ENCODE data around the gene FASN. TPM values are rescaled to one million over a fixed set of nuclear protein-coding genes. Genes with fewer than 3 reads are reported as not detected.

FASN gene
- total and polyA plus RNA-seq, 2 of the 13 experiments (the other 11 are each of a cell fraction or from before 2014, with no cell fraction given): 51.7 to 101 TPM

DNA sequence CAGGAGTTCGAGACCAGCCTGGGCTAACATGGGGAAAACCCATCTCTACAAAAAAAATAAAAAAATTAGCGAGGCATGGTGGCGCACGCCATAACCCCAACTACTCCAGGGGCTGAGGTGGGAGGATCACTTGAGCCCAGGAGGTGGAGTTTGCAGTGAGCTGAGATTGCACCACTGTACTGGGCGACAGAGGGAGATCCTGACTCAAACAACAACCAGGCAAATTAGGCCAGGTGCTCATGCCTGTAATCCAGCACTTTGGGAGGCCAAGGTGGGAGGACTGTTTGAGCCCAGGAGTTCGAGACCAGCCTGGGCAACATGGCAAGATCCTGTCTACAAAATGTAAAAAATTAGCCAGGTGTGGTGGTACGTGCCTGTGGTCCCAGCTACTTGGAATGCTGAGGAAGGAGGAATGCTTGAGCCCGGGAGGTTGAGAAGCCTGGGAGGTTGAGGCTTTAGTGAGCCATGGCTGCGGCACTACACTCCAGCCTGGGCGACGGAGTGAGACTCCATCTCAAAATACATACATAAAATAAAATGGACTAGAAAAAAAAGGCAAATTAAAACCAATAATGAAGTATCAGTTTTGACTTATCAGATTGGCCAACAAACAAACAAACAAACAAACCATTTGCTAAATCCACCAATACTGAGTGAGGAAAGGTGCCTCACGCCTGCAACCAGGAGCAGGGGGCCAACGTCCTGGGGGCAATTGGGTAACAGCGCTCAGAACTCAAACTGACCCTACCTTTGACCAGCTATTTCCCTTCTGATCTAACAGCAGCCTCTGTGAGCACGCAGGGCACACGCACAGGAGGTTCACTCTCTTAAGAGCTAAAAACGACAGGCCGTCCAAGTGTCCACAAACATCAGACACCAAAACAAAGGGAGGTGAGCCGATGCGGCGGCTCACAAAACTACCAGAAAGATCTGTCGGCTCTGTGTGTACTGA, 19.4 kb upstream of the FASN start (continued):
- TF ChIP-seq, protein P1, sequence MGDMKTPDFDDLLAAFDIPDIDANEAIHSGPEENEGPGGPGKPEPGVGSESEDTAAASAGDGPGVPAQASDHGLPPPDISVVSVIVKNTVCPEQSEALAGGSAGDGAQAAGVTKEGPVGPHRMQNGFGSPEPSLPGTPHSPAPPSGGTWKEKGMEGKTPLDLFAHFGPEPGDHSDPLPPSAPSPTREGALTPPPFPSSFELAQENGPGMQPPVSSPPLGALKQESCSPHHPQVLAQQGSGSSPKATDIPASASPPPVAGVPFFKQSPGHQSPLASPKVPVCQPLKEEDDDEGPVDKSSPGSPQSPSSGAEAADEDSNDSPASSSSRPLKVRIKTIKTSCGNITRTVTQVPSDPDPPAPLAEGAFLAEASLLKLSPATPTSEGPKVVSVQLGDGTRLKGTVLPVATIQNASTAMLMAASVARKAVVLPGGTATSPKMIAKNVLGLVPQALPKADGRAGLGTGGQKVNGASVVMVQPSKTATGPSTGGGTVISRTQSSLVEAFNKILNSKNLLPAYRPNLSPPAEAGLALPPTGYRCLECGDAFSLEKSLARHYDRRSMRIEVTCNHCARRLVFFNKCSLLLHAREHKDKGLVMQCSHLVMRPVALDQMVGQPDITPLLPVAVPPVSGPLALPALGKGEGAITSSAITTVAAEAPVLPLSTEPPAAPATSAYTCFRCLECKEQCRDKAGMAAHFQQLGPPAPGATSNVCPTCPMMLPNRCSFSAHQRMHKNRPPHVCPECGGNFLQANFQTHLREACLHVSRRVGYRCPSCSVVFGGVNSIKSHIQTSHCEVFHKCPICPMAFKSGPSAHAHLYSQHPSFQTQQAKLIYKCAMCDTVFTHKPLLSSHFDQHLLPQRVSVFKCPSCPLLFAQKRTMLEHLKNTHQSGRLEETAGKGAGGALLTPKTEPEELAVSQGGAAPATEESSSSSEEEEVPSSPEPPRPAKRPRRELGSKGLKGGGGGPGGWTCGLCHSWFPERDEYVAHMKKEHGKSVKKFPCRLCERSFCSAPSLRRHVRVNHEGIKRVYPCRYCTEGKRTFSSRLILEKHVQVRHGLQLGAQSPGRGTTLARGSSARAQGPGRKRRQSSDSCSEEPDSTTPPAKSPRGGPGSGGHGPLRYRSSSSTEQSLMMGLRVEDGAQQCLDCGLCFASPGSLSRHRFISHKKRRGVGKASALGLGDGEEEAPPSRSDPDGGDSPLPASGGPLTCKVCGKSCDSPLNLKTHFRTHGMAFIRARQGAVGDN (CRISPR knock-in tag; IDR thresholded peaks at IDR 0.05): peak; percentile 50
- TF ChIP-seq ZNF292 (CRISPR knock-in tag; IDR thresholded peaks at IDR 0.05; ENCODE audit: borderline replicate concordance, low read depth) (peak; percentile 50; the same call in 1 of the 2 replicates), ZNF644 (CRISPR knock-in tag; IDR thresholded peaks at IDR 0.05; ENCODE audit: low read depth) (no peak), RNF2 (conservative IDR thresholded peaks at IDR 0.05; ENCODE audit: low read depth) (no peak), ZNF569 (CRISPR knock-in tag; IDR thresholded peaks at IDR 0.05; ENCODE audit: borderline replicate concordance) (no peak), ZNF431 (CRISPR knock-in tag; IDR thresholded peaks at IDR 0.05; ENCODE audit: borderline replicate concordance, low read depth) (0 out of 2 replicates have a peak, but pooled peaks have one; percentile 62), PHF8 (CRISPR knock-in tag; IDR thresholded peaks at IDR 0.05) (no peak), ZNF709 (CRISPR knock-in tag; IDR thresholded peaks at IDR 0.05) (0 out of 2 replicates have a peak, but pooled peaks have one; percentile 36), HMG20A (CRISPR knock-in tag; IDR thresholded peaks at IDR 0.05; ENCODE audit: borderline replicate concordance) (peak; percentile 23; the same call in 1 of the 2 replicates), SMAD9 (CRISPR knock-in tag; IDR thresholded peaks at IDR 0.05) (no peak), ZNF124 (CRISPR knock-in tag; IDR thresholded peaks at IDR 0.05) (no peak), ZFP36L1 (CRISPR knock-in tag; IDR thresholded peaks at IDR 0.05) (no peak), DNMT1 (CRISPR knock-in tag; IDR thresholded peaks at IDR 0.05) (no peak), ZNF180 (CRISPR knock-in tag; IDR thresholded peaks at IDR 0.05; ENCODE audit: borderline replicate concordance, low read depth) (no peak), ZNF224 (CRISPR knock-in tag; IDR thresholded peaks at IDR 0.05) (no peak), MYC (CRISPR knock-in tag; IDR thresholded peaks at IDR 0.05; ENCODE audit: borderline replicate concordance) (peak; percentile 16; the same call in 1 of the 2 replicates)
- TF ChIP-seq, protein P2, sequence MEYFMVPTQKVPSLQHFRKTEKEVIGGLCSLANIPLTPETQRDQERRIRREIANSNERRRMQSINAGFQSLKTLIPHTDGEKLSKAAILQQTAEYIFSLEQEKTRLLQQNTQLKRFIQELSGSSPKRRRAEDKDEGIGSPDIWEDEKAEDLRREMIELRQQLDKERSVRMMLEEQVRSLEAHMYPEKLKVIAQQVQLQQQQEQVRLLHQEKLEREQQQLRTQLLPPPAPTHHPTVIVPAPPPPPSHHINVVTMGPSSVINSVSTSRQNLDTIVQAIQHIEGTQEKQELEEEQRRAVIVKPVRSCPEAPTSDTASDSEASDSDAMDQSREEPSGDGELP (IDR thresholded peaks at IDR 0.05; ENCODE audit: borderline replicate concordance, low read depth): peak; percentile 52; the same call in 1 of the 2 replicates
- TF ChIP-seq, protein P3, sequence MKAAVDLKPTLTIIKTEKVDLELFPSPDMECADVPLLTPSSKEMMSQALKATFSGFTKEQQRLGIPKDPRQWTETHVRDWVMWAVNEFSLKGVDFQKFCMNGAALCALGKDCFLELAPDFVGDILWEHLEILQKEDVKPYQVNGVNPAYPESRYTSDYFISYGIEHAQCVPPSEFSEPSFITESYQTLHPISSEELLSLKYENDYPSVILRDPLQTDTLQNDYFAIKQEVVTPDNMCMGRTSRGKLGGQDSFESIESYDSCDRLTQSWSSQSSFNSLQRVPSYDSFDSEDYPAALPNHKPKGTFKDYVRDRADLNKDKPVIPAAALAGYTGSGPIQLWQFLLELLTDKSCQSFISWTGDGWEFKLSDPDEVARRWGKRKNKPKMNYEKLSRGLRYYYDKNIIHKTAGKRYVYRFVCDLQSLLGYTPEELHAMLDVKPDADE (CRISPR knock-in tag; IDR thresholded peaks at IDR 0.05): no peak
- TF ChIP-seq, protein P4, sequence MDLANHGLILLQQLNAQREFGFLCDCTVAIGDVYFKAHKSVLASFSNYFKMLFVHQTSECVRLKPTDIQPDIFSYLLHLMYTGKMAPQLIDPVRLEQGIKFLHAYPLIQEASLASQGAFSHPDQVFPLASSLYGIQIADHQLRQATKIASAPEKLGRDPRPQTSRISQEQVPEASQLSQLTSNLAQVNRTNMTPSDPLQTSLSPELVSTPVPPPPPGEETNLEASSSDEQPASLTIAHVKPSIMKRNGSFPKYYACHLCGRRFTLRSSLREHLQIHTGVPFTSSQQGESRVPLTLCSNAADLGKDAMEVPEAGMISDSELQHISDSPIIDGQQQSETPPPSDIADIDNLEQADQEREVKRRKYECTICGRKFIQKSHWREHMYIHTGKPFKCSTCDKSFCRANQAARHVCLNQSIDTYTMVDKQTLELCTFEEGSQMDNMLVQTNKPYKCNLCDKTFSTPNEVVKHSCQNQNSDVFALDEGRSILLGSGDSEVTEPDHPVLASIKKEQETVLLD (CRISPR knock-in tag; IDR thresholded peaks at IDR 0.05; ENCODE audit: low read depth): no peak
- TF ChIP-seq, protein P5, sequence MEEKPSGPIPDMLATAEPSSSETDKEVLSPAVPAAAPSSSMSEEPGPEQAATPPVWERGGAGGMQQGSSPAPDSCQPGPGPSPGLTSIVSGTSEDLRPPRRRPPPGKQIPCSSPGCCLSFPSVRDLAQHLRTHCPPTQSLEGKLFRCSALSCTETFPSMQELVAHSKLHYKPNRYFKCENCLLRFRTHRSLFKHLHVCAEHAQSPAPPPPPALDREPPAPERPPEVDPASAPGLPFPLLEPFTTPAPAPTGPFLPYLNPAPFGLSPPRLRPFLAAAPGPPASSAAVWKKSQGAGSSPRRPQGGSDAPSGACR (CRISPR knock-in tag; IDR thresholded peaks at IDR 0.05): no peak

All from HepG2 (cell line).